Activated naive CD4-positive, alpha-beta T cell treated with anti-CD3 and anti-CD28 coated beads for 36 hours (primary cell): ENCODE measurements around the gene MGLL. TPM values are rescaled to one million over a fixed set of nuclear protein-coding genes. Genes with fewer than 3 reads are reported as not detected.

ENCODE experiments used
- CTCF ChIA-PET: fragments of 350-600 bp; sonication (Branson Sonifier 250); formaldehyde crosslinking; loops from one replicate; lab custom pipeline; 2021; ENCODE audit warnings: antibody characterized with exemption; lab: Charles Lee
- DNase-seq: peaks from one replicate; pipeline ENCODE4 v3.0.0-alpha.2; 2020
- H3K27ac Mint-ChIP-seq: one replicate; pipeline ENCODE4 v1.8.0; 2021; ENCODE audit warnings: mild to moderate bottlenecking, mixed read lengths
- H3K27me3 Mint-ChIP-seq: one replicate; pipeline ENCODE4 v1.8.0; 2021; ENCODE audit warnings: low read depth, mixed read lengths
- H3K36me3 Mint-ChIP-seq: one replicate; pipeline ENCODE4 v1.8.0; 2021; ENCODE audit warnings: low read depth, mixed read lengths
- H3K4me1 Mint-ChIP-seq: one replicate; pipeline ENCODE4 v1.8.0; 2021; ENCODE audit warnings: low read depth, mixed read lengths
- H3K4me3 Mint-ChIP-seq: one replicate; pipeline ENCODE4 v1.8.0; 2021; ENCODE audit warnings: mild to moderate bottlenecking, moderate library complexity, mixed read lengths
- H3K9me3 Mint-ChIP-seq: one replicate; pipeline ENCODE4 v1.8.0; 2021; ENCODE audit warnings: mixed read lengths
- intact Hi-C: fragments of 100-400 bp; cut with micrococcal nuclease; formaldehyde crosslinking; loops from one replicate; pipeline ENCODE4 v1.15.1; 2023
- total RNA-seq, 2 experiments: library from RNA; stranded (reverse); gene quantifications; one replicate each; pipeline ENCODE4 v1.2.3, GENCODE V29; 2021

MGLL gene
- total RNA-seq, result under 1 TPM; 0.14 to 0.25 TPM

GRCh38 chr3:127822041-127822681 is at the start of gene MGLL:
Gene MGLL, minus strand, starts transcription at chr3:127822515. Its CDS starts 197 bp downstream, at chr3:127822318.
- Mint-ChIP-seq H3K36me3 (no peaks in the 10 kb centered on the region), H3K4me1 (peaks cover 4% of the 10 kb centered on the region), H3K9me3 (peaks cover 2% of the 10 kb centered on the region), H3K4me3 (peak within 1 kb of the TSS; percentile 68), H3K27ac (no peak within 1 kb of the TSS), H3K27me3 (peaks cover 59% of the 10 kb centered on the region)
- CTCF ChIA-PET, result no interaction called here
- intact Hi-C loops, result loop anchor here (10.0 kb wide), 1 partner anchor 247 kb away; no protein-coding TSS in a partner anchor
- DNase-seq, result no peak

GRCh38 chr3:127870156-127870555 is 47.8 kb upstream of the MGLL start:
- CTCF ChIA-PET, result no interaction called here
- Mint-ChIP-seq H3K4me1 (no peaks in the 10 kb centered on the region), H3K27me3 (peaks cover 3% of the 10 kb centered on the region), H3K36me3 (no peaks in the 10 kb centered on the region), H3K9me3 (no peaks in the 10 kb centered on the region), H3K4me3 (no peak overlapping the region), H3K27ac (no peak overlapping the region)
- intact Hi-C loops, result no loop called here
- no peak for DNase-seq

GRCh38 chr3:127867986-127868385 is 45.7 kb upstream of the MGLL start:
- intact Hi-C loops, result no loop called here
- CTCF ChIA-PET, result no interaction called here
- Mint-ChIP-seq H3K9me3 (no peaks in the 10 kb centered on the region), H3K4me1 (no peaks in the 10 kb centered on the region), H3K27ac (no peak overlapping the region), H3K4me3 (no peak overlapping the region), H3K36me3 (no peaks in the 10 kb centered on the region), H3K27me3 (peaks cover 3% of the 10 kb centered on the region)
- no peak for DNase-seq

GRCh38 chr3:127867412-127867811 is 45.1 kb upstream of the MGLL start:
- peaks cover 3% of the 10 kb centered on the region for H3K27me3 Mint-ChIP-seq
- DNase-seq, result no peak
- intact Hi-C loops, result no loop called here
- CTCF ChIA-PET, result no interaction called here
- H3K4me1 Mint-ChIP-seq, result no peaks in the 10 kb centered on the region
- no peak overlapping the region for H3K27ac Mint-ChIP-seq
- H3K9me3 Mint-ChIP-seq, result no peaks in the 10 kb centered on the region
- H3K4me3 Mint-ChIP-seq, result no peak overlapping the region
- H3K36me3 Mint-ChIP-seq, result no peaks in the 10 kb centered on the region

GRCh38 chr3:127865941-127866340 is 43.6 kb upstream of the MGLL start:
- CTCF ChIA-PET, result no interaction called here
- Mint-ChIP-seq H3K27ac (no peak overlapping the region), H3K9me3 (no peaks in the 10 kb centered on the region), H3K4me3 (no peak overlapping the region), H3K36me3 (no peaks in the 10 kb centered on the region), H3K27me3 (peaks cover 2% of the 10 kb centered on the region), H3K4me1 (no peaks in the 10 kb centered on the region)
- intact Hi-C loops, result no loop called here
- DNase-seq, result no peak

- Mint-ChIP-seq H3K9me3 (no peaks in the 10 kb centered on the region), H3K4me3 (no peak overlapping the region), H3K4me1 (no peaks in the 10 kb centered on the region), H3K27me3 (no peaks in the 10 kb centered on the region), H3K27ac (no peak overlapping the region), H3K36me3 (no peaks in the 10 kb centered on the region)
- CTCF ChIA-PET, result interaction anchor here (0.9 kb wide), 1 partner anchor 10 kb away, joined by 3 read pairs; no protein-coding TSS in a partner anchor
- intact Hi-C loops, result no loop called here
- no peak for DNase-seq
Measured at GRCh38 chr3:127860211-127860696, 37.9 kb upstream of the MGLL start.

GRCh38 chr3:127859730-127860129 is 37.4 kb upstream of the MGLL start:
- Mint-ChIP-seq H3K36me3 (no peaks in the 10 kb centered on the region), H3K27ac (no peak overlapping the region), H3K9me3 (no peaks in the 10 kb centered on the region), H3K4me1 (no peaks in the 10 kb centered on the region), H3K4me3 (no peak overlapping the region), H3K27me3 (no peaks in the 10 kb centered on the region)
- CTCF ChIA-PET, result interaction anchor here (0.9 kb wide), 1 partner anchor 10 kb away, joined by 3 read pairs; no protein-coding TSS in a partner anchor
- intact Hi-C loops, result no loop called here
- DNase-seq, result no peak

- Mint-ChIP-seq H3K9me3 (no peaks in the 10 kb centered on the region), H3K4me1 (no peaks in the 10 kb centered on the region), H3K27ac (no peak overlapping the region), H3K27me3 (no peaks in the 10 kb centered on the region), H3K36me3 (no peaks in the 10 kb centered on the region), H3K4me3 (no peak overlapping the region)
- intact Hi-C loops, result no loop called here
- CTCF ChIA-PET, result no interaction called here
- no peak for DNase-seq
Measured at GRCh38 chr3:127858937-127859336, 36.6 kb upstream of the MGLL start.

GRCh38 chr3:127858521-127858920 is 36.2 kb upstream of the MGLL start:
- CTCF ChIA-PET, result no interaction called here

GRCh38 chr3:127857333-127857732 is 35.0 kb upstream of the MGLL start:
- Mint-ChIP-seq H3K27ac (no peak overlapping the region), H3K9me3 (no peaks in the 10 kb centered on the region), H3K27me3 (no peaks in the 10 kb centered on the region), H3K4me3 (no peak overlapping the region), H3K4me1 (no peaks in the 10 kb centered on the region), H3K36me3 (no peaks in the 10 kb centered on the region)
- CTCF ChIA-PET, result no interaction called here
- no peak for DNase-seq
- intact Hi-C loops, result no loop called here

More at GRCh38 chr3:127858521-127858920, 36.2 kb upstream of the MGLL start:
- DNase-seq, result no peak
- no peaks in the 10 kb centered on the region for H3K9me3 Mint-ChIP-seq
- intact Hi-C loops, result no loop called here
- no peaks in the 10 kb centered on the region for H3K27me3 Mint-ChIP-seq
- no peaks in the 10 kb centered on the region for H3K36me3 Mint-ChIP-seq
- H3K4me1 Mint-ChIP-seq, result no peaks in the 10 kb centered on the region
- H3K27ac Mint-ChIP-seq, result no peak overlapping the region
- H3K4me3 Mint-ChIP-seq, result no peak overlapping the region

GRCh38 chr3:127856801-127857200 is 34.5 kb upstream of the MGLL start:
- Mint-ChIP-seq H3K4me3 (no peak overlapping the region), H3K4me1 (no peaks in the 10 kb centered on the region), H3K9me3 (no peaks in the 10 kb centered on the region), H3K27ac (no peak overlapping the region), H3K36me3 (no peaks in the 10 kb centered on the region), H3K27me3 (no peaks in the 10 kb centered on the region)
- intact Hi-C loops, result no loop called here
- DNase-seq, result no peak
- CTCF ChIA-PET, result no interaction called here

- no peak overlapping the region for H3K4me3 Mint-ChIP-seq
- DNase-seq, result no peak
- H3K27ac Mint-ChIP-seq, result no peak overlapping the region
- no peaks in the 10 kb centered on the region for H3K36me3 Mint-ChIP-seq
- CTCF ChIA-PET, result no interaction called here
- H3K4me1 Mint-ChIP-seq, result no peaks in the 10 kb centered on the region
- H3K9me3 Mint-ChIP-seq, result no peaks in the 10 kb centered on the region
- no peaks in the 10 kb centered on the region for H3K27me3 Mint-ChIP-seq
- intact Hi-C loops, result no loop called here
Measured at GRCh38 chr3:127855246-127855645, 32.9 kb upstream of the MGLL start.

GRCh38 chr3:127853681-127854080 is 31.4 kb upstream of the MGLL start:
- no peak for DNase-seq
- Mint-ChIP-seq H3K9me3 (no peaks in the 10 kb centered on the region), H3K36me3 (no peaks in the 10 kb centered on the region), H3K4me1 (no peaks in the 10 kb centered on the region), H3K4me3 (no peak overlapping the region), H3K27ac (no peak overlapping the region), H3K27me3 (peaks cover 3% of the 10 kb centered on the region)
- intact Hi-C loops, result no loop called here
- CTCF ChIA-PET, result no interaction called here
